GM18873 (cell line): ENCODE data around the gene ZNF383.
"Not testable (repeated sequence)": the region's sequence is repeated elsewhere in the genome, so short reads cannot be mapped to it uniquely, and the experiment has no call there.

Experiments used
- ATAC-seq: cut with Tn5 transposase; IDR thresholded peaks from one replicate; pipeline ENCODE4 v1.9.1; 2021; ENCODE audit warnings: mild to moderate bottlenecking, moderate library complexity, moderate number of reproducible peaks; ENCODE audit not compliant: unreplicated experiment, low FRiP score

ZNF383 gene

DNA sequence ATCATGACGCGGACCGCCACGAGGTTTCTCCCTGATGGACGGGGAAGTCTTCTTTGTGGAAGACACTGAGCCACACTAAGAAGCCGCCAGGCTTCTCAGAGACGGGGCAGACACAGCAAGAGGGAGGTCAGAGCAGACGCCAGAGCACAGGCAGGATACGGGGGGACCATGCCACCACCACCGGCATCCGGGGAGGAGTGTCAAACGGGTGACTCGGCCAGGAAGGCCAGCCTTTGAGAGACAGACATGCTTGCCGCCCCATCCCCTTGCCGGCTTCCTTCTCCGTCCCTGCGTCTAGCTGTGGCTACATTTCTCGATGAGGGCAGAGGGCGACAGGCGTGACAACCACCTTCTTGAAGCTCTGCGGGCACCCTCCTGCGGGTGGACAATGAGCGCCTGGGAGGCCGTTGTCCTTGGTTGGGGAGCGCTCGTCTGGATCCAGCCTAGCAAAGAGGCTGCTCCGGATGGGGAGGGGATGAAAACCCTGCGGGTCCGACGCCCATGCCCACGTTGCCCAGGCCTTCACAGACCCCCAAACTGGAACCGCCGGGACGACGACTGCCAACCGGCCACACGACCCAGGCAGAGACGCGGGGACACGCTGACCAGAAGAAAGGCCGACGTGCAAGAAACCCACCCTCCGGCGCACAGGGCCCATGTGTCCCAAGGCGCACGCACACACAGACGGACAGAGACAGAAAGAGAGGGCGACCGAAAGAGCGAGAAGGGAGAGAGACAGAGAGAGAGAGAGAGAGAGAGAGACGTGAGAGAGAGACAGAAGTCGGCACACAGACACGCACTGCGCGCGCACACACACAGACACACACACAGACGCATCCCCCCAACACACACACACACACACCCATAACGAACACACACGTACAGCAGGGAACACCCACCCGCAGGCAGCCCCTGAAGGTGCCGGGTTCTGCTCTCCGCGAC lies 75.3 kb downstream of the ZNF383 start:
- not testable (repeated sequence) for ATAC-seq

DNA sequence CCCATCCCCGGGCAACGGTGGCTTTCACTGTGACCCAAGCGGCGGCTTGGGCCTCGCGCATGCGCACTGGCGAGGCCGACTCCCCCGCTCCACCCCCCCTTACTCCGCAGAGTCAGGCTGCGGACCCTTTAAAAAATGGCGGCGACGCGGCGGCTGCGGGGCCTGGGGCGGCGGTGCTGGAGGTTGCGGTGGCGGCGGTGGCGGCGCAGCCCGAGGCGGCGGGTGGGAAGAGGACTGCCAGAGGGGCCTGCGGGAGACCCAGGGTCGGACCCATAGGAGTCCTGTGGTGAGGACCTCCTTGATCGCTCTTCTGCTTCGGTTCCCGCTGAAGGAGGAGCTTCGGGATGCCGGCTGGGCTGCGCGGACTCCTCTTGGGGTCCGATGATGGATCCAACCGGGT lies 76.2 kb downstream of the ZNF383 start:
- not testable (repeated sequence) for ATAC-seq
